HL-60 (cell line): ENCODE measurements around the gene MAP2K6.

ENCODE experiments used
- GABPA ChIP-seq: IDR thresholded peaks from 2 replicates; pipeline ENCODE4 v1.6.1; 2012; ENCODE audit warnings: low read depth
- REST ChIP-seq: IDR thresholded peaks from 2 replicates; pipeline ENCODE4 v1.6.1; 2012; ENCODE audit warnings: low read depth; ENCODE audit not compliant: insufficient replicate concordance
- TF ChIP-seq, protein P1 (sequence below): IDR thresholded peaks from one replicate; pipeline ENCODE4 v1.5.1; 2011; ENCODE audit warnings: low read length, control low read depth, inconsistent platforms; ENCODE audit not compliant: insufficient read depth

- TF ChIP-seq, protein P1, sequence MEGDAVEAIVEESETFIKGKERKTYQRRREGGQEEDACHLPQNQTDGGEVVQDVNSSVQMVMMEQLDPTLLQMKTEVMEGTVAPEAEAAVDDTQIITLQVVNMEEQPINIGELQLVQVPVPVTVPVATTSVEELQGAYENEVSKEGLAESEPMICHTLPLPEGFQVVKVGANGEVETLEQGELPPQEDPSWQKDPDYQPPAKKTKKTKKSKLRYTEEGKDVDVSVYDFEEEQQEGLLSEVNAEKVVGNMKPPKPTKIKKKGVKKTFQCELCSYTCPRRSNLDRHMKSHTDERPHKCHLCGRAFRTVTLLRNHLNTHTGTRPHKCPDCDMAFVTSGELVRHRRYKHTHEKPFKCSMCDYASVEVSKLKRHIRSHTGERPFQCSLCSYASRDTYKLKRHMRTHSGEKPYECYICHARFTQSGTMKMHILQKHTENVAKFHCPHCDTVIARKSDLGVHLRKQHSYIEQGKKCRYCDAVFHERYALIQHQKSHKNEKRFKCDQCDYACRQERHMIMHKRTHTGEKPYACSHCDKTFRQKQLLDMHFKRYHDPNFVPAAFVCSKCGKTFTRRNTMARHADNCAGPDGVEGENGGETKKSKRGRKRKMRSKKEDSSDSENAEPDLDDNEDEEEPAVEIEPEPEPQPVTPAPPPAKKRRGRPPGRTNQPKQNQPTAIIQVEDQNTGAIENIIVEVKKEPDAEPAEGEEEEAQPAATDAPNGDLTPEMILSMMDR, result no peak
- TF ChIP-seq GABPA (no peak), REST (no peak)
These were observed 23.0 kb downstream of the MAP2K6 start for GRCh38 chr17:69437475-69437874.
